Chondrocyte (in vitro differentiated cells): ENCODE data around the gene CCDC198. TPM values are rescaled to one million over a fixed set of nuclear protein-coding genes. Genes with fewer than 3 reads are reported as not detected.

ENCODE experiments used
- DNase-seq: peaks from one replicate; pipeline ENCODE4 v3.0.0; 2021; ENCODE audit warnings: mixed read lengths, low spot score
- H3K27ac Mint-ChIP-seq: one replicate; pipeline ENCODE4 v1.8.0; 2021; ENCODE audit warnings: mild to moderate bottlenecking, moderate library complexity, mixed read lengths; ENCODE audit not compliant: unreplicated experiment
- H3K27me3 Mint-ChIP-seq: 2 replicates; pipeline ENCODE4 v1.8.0; 2021; ENCODE audit warnings: low read depth, mixed read lengths
- H3K36me3 Mint-ChIP-seq: 2 replicates; pipeline ENCODE4 v1.8.0; 2021; ENCODE audit warnings: low read depth, mixed read lengths
- H3K4me1 Mint-ChIP-seq: 2 replicates; pipeline ENCODE4 v1.8.0; 2021; ENCODE audit warnings: low read depth, mild to moderate bottlenecking, mixed read lengths
- H3K4me3 Mint-ChIP-seq: one replicate; pipeline ENCODE4 v1.8.0; 2021; ENCODE audit warnings: mild to moderate bottlenecking, moderate library complexity, mixed read lengths; ENCODE audit not compliant: unreplicated experiment
- H3K9me3 Mint-ChIP-seq: 2 replicates; pipeline ENCODE4 v1.8.0; 2021; ENCODE audit warnings: low read depth, mixed read lengths
- CTCF ChIP-seq: fragments of 200-600 bp; sonication (generic); IDR thresholded peaks from 2 replicates; pipeline ENCODE4 v1.5.0; 2021; ENCODE audit warnings: antibody characterized with exemption, mild to moderate bottlenecking, moderate library complexity
- long read RNA-seq: library from polyadenylated mRNA; stranded (forward); transcript quantifications from one replicate; pipeline ENCODE4 v2.0.0, GENCODE V29; 2021
- total RNA-seq: library from RNA; stranded (reverse); gene quantifications from 3 replicates; pipeline ENCODE4 v1.2.1, GENCODE V29; 2021

CCDC198 gene
- 0.13 TPM in 1 of 3 replicates, not detected in the others for total RNA-seq
- long read RNA-seq, result 0 reads

- TF ChIP-seq CTCF, result no peak
- Mint-ChIP-seq H3K4me1 (peaks cover 6% of the 10 kb centered on the region), H3K4me3 (no peak within 1 kb of the TSS), H3K27ac (peak within 1 kb of the TSS; percentile 34), H3K27me3 (peaks cover 30% of the 10 kb centered on the region), H3K9me3 (no peaks in the 10 kb centered on the region), H3K36me3 (no peaks in the 10 kb centered on the region)
- no peak for DNase-seq
These were observed at the start of gene CCDC198 for GRCh38 chr14:57493467-57494181. Gene CCDC198 (minus strand): TSS chr14:57493857. CDS start chr14:57493715, 142 bp downstream.

- H3K27me3 Mint-ChIP-seq, result peaks cover 5% of the 10 kb centered on the region
- no peaks in the 10 kb centered on the region for H3K4me1 Mint-ChIP-seq
- peak; percentile 53 for TF ChIP-seq CTCF
- no peak for DNase-seq
- no peak overlapping the region for H3K27ac Mint-ChIP-seq
- H3K36me3 Mint-ChIP-seq, result no peaks in the 10 kb centered on the region
- H3K9me3 Mint-ChIP-seq, result no peaks in the 10 kb centered on the region
- H3K4me3 Mint-ChIP-seq, result no peak overlapping the region
These were observed 39.6 kb upstream of the CCDC198 start for GRCh38 chr14:57533214-57533613.

- Mint-ChIP-seq H3K27me3 (peaks cover 5% of the 10 kb centered on the region), H3K4me1 (no peaks in the 10 kb centered on the region), H3K9me3 (peaks cover 6% of the 10 kb centered on the region), H3K27ac (no peak overlapping the region), H3K4me3 (no peak overlapping the region), H3K36me3 (no peaks in the 10 kb centered on the region)
- no peak for DNase-seq
- TF ChIP-seq CTCF, result no peak
These were observed 36.9 kb upstream of the CCDC198 start for GRCh38 chr14:57530571-57530970.

GRCh38 chr14:57526942-57527341 is 33.3 kb upstream of the CCDC198 start:
- DNase-seq, result no peak
- no peak for TF ChIP-seq CTCF
- H3K36me3 Mint-ChIP-seq, result no peaks in the 10 kb centered on the region
- no peak overlapping the region for H3K4me3 Mint-ChIP-seq
- H3K4me1 Mint-ChIP-seq, result no peaks in the 10 kb centered on the region
- H3K27ac Mint-ChIP-seq, result no peak overlapping the region
- peaks cover 5% of the 10 kb centered on the region for H3K27me3 Mint-ChIP-seq
- H3K9me3 Mint-ChIP-seq, result peaks cover 27% of the 10 kb centered on the region

GRCh38 chr14:57519043-57519442 is 25.4 kb upstream of the CCDC198 start:
- Mint-ChIP-seq H3K4me1 (no peaks in the 10 kb centered on the region), H3K4me3 (no peak overlapping the region), H3K9me3 (peaks cover 42% of the 10 kb centered on the region), H3K27me3 (peaks cover 1% of the 10 kb centered on the region), H3K36me3 (no peaks in the 10 kb centered on the region), H3K27ac (no peak overlapping the region)
- TF ChIP-seq CTCF, result no peak
- no peak for DNase-seq
